Stimulated activated CD4-positive, alpha-beta T cell treated with anti-CD3 and anti-CD28 coated beads, Interleukin-12 subunit alpha, Interleukin-12 subunit beta, amount 100 ng/mL, for 48 hours (primary cell): ENCODE results near the gene HSF2BP.
"Not testable (repeated sequence)": the region's sequence is repeated elsewhere in the genome, so short reads cannot be mapped to it uniquely, and the experiment has no call there.

Source experiments
- DNase-seq, 3 donors: peaks; one replicate each; pipeline ENCODE4 v3.0.0-alpha.2; 2020; ENCODE audit warnings: low read depth in 2 of 3, low spot score in 1 of 3

Gene HSF2BP

DNA sequence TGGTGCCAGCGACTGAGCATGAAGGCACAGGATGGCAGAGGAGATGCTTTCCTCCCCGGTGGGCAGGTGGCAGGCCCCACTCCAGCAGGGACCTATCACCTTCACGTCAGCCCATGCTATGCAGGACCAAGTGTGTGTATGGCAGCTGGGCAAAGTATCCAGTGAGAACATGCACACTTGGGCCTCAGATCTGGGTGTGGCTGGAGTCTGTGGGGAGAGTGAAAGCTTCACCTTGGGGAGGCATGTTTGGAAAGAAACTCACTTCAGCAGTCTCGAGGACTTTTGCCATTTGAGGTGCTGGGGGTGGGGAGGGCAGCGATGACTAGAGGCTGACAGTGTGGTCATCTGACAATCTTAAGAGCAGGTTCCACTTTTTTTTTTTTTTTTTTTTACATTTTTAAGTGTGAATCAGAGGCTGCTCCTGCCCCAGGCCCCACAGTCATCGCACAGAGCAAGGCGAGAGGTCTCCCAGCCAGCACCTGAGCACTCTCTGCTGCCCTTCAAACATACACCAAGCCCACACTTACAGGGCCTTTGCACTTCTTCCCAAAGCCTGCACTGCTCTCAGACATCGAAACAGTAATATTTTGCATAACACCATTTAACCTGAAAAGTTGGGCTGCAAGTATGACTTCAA, 136.7 kb downstream of the HSF2BP start:
- not testable (repeated sequence) for DNase-seq

GRCh38 chr21:43517701-43518100, 141.6 kb downstream of the HSF2BP start:
- not testable (repeated sequence) for DNase-seq

GRCh38 chr21:43516860-43517627, 142.2 kb downstream of the HSF2BP start:
- not testable (repeated sequence) for DNase-seq

DNA sequence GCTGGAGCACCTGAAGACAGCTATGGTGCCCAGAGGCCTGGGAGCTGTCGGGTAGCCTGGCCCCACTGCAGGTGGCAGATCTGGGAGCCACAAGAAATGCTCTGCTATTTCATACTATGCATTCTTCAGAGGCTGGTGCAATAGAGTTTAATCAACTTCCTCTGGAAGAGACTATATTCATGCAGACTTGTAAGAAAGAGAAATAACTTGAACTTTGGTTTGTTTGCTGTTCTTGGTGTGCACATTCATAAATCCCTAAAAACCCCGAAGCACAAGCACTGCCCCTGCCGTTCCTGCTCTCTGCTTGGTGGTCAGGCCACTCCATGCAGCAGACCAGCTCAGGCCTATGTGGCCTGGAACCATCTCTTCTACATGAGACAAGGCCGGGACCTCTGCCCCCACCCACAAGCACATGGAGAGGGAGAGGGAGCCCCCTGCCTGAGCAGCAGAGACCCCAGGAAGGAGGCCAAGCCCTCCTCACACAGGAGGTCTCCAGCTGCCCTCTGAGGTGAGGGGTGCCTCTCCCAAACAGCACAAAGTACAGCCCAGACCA, 142.9 kb downstream of the HSF2BP start:
- DNase-seq, result not testable (repeated sequence)

DNA sequence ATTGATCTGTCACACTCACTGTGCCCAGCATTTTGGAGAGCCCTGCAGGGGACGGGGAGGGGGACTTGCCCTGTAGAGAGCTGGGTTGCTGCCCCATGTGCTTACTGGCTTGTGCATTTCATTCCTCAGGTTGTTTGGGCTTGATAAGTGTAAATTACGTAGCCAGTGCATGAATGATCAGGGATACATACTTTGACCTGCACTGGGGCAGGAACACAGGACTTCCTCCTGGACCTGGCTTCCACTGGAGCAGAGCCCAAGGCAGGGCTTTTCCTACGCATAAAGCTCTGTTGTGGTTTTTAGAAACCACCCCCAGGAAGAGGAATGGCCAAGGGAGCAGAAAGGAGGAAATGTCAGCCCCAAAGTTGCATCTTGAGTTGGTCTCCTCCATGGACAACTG, 144.5 kb downstream of the HSF2BP start:
- DNase-seq, result not testable (repeated sequence)

GRCh38 chr21:43513023-43513422, 146.3 kb downstream of the HSF2BP start:
- DNase-seq, result not testable (repeated sequence)

- DNase-seq, result not testable (repeated sequence)
Measured at GRCh38 chr21:43511209-43511608, 148.1 kb downstream of the HSF2BP start.

DNA sequence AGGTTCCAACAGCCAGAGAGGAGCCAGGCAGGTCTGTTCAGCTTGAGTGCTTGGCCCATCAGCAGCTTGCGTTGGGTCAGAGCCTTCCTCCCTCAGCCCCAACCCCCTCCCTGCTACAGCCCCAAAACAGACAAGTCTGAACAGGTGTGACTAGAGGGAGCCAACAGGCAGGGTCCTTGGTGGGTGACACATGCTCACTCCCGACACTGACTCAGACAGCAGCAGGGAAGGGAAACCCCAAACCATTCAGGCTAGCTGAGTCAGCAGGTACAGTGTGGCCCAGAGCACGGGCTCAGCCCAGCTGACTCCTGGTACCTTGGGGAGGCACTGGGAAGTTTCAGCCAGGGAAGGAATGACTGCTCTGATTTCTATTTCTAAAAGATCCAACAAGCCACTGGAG, 148.6 kb downstream of the HSF2BP start:
- DNase-seq, result not testable (repeated sequence)

DNA sequence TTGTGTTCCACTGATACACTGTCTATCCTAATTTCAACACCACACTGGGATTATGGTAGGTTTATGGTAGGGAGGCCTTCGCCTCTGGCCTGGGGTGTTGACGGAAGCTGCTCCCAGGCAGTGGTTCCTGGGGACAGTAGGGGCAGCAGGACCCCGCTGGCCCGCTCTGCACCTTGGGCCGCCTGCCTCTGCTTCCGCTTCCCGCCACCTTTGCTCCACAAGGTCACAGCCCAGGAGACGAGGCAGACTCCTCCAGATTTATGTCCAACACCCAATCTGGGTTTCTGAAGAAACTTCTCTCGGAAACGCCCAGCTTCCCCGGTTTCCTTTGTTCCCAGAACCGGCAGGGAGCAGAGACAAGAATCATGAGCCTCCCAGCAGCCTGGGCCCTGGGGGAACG, 155.4 kb downstream of the HSF2BP start:
- DNase-seq, result not testable (repeated sequence)

DNA sequence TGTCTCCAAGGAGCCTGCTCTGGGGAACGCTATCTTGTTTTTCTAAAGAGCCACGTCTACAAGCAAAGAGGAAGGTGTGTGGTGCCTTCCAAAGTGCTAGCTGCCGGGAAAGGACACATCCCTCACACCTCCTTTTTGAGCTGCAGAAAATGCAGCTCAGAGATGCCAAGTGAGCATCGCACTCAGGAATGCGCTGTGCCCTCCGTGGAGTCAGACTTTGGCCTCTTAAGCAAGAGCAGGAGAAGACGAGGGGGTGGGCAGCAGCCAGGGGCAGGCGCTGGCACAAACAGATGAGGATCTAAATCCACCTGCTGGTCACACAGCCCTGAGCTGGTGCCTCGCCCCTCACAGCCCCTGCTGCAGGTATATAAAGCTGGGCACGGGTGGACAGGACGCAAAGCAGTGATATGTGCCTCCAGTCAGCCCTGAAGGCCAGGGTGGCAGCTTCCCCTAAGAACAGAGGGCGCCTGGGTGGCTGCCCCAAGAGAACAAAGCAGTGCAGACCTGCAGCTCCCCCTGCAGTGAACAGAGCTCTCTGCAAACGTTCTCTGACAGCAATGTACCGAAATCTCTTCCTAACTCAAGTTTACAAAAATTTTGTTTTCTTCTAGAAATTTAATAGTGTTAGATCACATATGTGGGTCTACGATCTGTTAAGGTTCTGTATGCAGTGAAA, 156.1 kb downstream of the HSF2BP start:
- not testable (repeated sequence) for DNase-seq

DNA sequence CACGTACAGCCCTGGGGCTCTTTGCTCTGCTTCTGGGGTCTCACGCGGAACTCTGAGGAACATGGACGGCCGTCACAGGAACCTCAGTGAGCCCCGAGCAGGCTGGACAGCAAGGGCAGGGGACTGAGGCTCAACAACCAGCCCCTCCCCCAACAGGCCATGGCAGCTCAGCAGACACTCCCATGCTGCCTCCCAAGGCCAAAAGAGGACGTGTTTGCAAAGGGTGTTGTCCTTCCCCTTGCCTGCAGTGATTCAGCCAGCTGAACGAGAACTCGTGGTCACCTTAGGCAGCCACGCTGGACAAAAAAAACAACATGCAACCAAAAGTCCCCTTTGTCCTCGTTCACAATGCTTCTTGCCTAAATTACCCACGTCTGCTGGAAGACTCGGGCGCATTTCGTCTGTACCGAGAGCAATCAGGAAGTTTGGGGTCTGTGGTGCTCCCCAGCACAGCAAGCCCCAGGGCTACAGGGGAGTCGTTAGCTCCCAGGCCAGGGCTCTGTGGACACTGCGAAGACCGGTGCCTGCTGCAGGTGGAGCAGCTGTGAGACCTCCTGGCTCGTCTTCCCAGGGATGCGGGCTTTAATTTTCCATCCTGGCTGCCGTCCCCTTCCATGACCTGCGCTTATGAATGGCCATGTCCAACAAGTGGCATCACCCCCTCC, 156.7 kb downstream of the HSF2BP start:
- not testable (repeated sequence) for DNase-seq

DNA sequence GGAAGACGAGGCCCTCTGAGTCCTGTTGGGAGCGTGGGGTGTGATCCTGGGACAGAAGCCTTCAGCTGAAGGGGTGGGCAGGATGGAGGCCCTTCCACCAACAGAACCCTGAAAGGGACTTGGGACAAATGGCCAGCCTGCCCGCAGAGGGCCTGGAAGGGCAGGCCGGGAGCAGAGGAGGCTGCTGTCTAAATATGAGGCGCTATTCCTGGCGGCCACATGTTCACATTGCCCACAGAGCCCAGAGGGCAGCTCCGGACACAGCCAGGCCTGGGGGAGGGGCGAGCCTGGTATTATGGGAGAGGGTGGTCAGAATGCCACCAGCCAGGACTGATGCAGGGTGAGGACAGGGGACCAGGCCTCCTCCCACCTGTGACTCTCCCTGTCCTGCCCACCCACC, 160.4 kb downstream of the HSF2BP start:
- DNase-seq, result not testable (repeated sequence)

- DNase-seq, result not testable (repeated sequence)
Measured at GRCh38 chr21:43498065-43498464, 161.2 kb downstream of the HSF2BP start.

- DNase-seq, result not testable (repeated sequence)
Measured at GRCh38 chr21:43494279-43495012, 164.8 kb downstream of the HSF2BP start.

- DNase-seq, result not testable (repeated sequence)
Measured at GRCh38 chr21:43493471-43493870, 165.8 kb downstream of the HSF2BP start.

GRCh38 chr21:43488235-43488634, 171.1 kb downstream of the HSF2BP start:
- DNase-seq, result not testable (repeated sequence)

- DNase-seq, result not testable (repeated sequence)
Measured at GRCh38 chr21:43486051-43486450, 173.2 kb downstream of the HSF2BP start.

GRCh38 chr21:43485016-43485415, 174.3 kb downstream of the HSF2BP start:
- not testable (repeated sequence) for DNase-seq

DNA sequence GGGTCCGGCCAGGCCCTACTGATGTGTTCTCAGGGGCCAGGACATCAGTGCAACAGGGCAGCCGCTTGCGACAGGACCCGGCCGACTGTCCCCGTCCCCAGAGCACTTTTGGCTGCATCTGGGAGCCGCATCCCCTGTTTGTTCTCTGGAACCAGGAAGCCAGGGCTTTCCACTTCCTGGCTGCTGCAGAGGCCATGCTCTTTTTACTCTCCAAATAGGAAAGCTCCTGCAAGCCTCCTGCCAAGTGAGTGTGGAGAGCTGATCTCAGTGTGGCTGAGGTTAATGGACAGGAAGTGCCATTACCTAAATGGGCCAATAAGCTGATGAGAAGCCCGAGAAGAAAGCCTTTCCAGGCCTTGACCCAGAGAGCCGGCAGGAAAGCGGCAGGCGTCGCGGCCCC, 180.1 kb downstream of the HSF2BP start:
- DNase-seq, result not testable (repeated sequence)
